Astrocyte of the spinal cord (primary cell): ENCODE measurements around the gene SND1.

Source experiments
- DNase-seq: peaks from one replicate; pipeline ENCODE4 v3.0.0; 2011; ENCODE audit warnings: low read depth, low spot score
- H3K4me3 ChIP-seq: 2 replicates; pipeline ENCODE4 v1.5.1; 2011; ENCODE audit warnings: low read depth, mild to moderate bottlenecking, low read length, moderate library complexity
- in situ Hi-C: cut with HindIII; loops from 2 replicates; pipeline ENCODE4 v1.10.0; 2017; ENCODE audit warnings: low sequenced_read_pairs
- TF ChIP-seq, protein P1 (sequence below): IDR thresholded peaks from 2 replicates; pipeline ENCODE4 v1.5.1; 2012; ENCODE audit warnings: low read depth, mild to moderate bottlenecking, low read length, inconsistent platforms

SND1 gene

GRCh38 chr7:127879436-127879835 is 227.4 kb downstream of the SND1 start:
- TF ChIP-seq, protein P1, sequence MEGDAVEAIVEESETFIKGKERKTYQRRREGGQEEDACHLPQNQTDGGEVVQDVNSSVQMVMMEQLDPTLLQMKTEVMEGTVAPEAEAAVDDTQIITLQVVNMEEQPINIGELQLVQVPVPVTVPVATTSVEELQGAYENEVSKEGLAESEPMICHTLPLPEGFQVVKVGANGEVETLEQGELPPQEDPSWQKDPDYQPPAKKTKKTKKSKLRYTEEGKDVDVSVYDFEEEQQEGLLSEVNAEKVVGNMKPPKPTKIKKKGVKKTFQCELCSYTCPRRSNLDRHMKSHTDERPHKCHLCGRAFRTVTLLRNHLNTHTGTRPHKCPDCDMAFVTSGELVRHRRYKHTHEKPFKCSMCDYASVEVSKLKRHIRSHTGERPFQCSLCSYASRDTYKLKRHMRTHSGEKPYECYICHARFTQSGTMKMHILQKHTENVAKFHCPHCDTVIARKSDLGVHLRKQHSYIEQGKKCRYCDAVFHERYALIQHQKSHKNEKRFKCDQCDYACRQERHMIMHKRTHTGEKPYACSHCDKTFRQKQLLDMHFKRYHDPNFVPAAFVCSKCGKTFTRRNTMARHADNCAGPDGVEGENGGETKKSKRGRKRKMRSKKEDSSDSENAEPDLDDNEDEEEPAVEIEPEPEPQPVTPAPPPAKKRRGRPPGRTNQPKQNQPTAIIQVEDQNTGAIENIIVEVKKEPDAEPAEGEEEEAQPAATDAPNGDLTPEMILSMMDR: no peak
- no peak overlapping the region for H3K4me3 ChIP-seq
- no peak for DNase-seq
- in situ Hi-C loops: no loop called here

DNA sequence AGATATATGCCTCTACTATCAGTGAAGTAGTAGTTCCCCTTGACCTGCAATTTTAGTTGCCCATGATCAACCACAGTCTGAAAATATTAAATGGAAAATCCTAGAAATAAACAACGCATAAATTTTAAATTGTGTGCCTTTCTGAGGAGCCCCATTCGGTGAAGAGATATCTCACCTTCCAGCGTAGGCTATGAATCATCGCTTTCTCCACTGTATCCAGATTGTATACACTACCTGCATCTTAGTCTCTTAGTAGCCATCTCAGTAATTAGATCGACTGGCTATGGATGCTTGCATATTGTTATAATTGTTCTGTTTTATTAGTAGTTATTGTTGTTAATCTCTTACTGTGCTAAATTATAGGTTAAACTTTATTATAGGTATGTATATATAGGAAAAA is 227.9 kb downstream of the SND1 start:
- H3K4me3 ChIP-seq: no peak overlapping the region
- in situ Hi-C loops: no loop called here
- no peak for DNase-seq
- TF ChIP-seq, protein P1: no peak

DNA sequence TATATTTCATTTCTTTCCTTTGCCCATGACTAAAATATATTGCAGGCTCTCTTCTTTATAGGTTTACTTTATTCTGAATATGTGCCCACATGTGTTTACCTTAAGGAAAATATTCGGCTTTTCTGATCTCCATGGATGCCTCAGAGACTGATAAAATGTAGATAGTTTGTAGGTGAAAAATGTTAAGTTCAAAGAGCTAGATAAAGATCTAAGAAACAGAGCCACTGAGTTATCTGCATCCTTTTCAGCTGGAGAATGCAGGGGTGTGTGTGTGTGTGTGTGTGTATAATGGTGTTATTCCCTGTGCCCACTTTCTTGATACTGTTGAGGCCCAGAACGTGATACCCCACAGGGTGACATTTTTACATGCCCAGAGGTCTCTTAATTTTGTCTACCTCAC is 228.5 kb downstream of the SND1 start:
- in situ Hi-C loops: no loop called here
- TF ChIP-seq, protein P1: no peak
- no peak overlapping the region for H3K4me3 ChIP-seq

DNA sequence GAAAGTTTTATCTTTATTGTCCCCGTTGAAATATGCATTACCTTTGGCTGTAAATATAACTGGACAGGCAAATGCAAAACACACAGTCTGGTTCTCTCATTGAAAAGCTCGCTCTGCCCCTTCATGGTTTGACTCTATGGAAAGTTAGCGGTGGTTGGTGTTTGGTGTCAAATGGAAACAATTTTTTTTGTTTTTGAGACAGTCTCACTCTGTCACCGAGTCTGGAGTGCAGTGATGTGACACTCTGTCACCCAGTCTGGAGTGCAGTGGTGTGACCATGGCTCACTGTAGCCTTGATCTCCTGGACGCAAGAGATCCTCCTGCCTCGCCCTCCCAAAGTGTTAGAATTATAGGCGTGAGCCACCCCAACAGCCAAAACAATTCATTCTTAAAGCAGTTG is 229.6 kb downstream of the SND1 start:
- DNase-seq: no peak
- TF ChIP-seq, protein P1: no peak
- in situ Hi-C loops: no loop called here
- H3K4me3 ChIP-seq: no peak overlapping the region

More for the DNA sequence above, 228.5 kb downstream of the SND1 start:
- no peak for DNase-seq

- TF ChIP-seq, protein P1: no peak
- DNase-seq: no peak
- in situ Hi-C loops: no loop called here
- H3K4me3 ChIP-seq: no peak overlapping the region
Observed at GRCh38 chr7:127882313-127882920, 230.4 kb downstream of the SND1 start.

DNA sequence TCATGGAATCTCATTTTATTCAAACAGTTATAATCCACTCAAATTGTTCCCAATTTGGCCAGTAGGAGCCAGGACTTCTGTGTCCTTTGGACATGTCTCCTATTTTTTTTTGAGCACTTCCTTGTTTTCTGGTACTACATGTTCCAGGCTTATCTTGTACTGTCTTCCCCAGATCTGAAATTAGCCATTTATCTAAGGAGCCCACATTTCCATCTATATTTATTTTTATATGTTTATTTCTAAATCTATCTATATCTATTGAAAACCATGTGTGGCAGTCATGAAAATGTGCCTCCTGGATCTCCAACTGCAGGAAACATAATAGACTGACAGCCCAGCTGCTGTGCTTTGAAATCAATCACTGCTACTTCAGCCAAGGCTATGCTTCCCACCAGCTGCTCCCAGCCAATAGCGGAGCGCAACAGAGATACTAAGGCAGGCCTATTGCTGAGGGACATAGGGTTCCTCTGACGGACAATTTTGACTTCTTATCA is 232.1 kb downstream of the SND1 start:
- TF ChIP-seq, protein P1: no peak
- in situ Hi-C loops: no loop called here
- no peak overlapping the region for H3K4me3 ChIP-seq

More for the DNA sequence above, 232.1 kb downstream of the SND1 start:
- DNase-seq: no peak
